ENCODE measurements around the gene BICDL1.

Gene BICDL1

GRCh38 chr12:120055231-120056000 lies 66.4 kb downstream of the BICDL1 start:
- no peak for DNase-seq

- DNase-seq = no peak
Observed at GRCh38 chr12:120056739-120057138, 67.7 kb downstream of the BICDL1 start.

- DNase-seq = no peak
Observed at GRCh38 chr12:120060196-120060595, 71.2 kb downstream of the BICDL1 start.

DNA sequence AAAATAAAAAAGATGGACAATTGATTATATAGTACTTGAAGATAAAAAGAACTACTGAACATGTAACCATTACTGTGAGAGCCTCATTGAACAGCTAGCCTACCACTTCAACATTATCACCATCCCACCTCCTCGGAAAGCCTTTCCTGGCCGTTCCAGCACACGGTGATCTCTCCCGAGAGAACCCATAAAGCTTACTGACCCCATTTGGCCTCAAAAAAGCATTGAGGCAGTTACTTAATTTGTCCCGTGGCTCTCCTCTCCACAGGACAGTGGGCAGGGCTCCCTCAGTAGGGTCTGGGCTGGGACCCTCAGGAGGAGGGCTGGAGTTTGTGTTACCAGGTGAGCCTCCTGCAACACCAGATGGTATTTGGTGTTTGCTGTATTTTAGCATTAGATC lies 71.7 kb downstream of the BICDL1 start:
- no peak for DNase-seq

DNA sequence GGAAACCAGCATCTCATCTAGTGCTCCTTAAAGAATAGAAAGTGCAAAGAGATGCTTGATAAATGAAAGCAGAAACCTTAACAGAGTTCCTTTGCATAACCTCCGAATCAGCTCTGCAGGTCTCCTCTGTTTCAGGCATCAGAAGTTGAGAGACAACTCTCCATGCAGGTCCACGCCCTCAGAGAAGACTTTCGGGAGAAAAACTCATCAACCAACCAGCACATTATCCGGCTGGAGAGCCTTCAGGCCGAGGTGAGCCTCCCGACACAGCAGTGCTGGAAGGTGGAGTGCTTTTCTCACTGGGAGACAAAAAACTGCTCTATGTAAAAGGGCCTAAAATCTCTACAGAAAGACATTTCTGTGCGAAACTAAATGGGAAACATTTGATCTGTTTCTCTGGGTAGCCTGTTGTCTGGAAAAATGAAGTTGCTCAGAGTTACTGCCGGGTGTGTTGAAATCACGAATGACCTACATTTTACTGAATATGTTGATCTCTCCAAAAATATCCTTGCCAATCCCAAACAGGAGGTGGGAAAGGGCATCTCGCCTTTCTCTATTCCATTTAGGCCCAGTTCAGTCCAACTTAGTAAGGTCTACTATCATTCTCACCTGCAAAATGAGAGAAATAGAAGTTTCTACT lies 72.7 kb downstream of the BICDL1 start:
- no peak for DNase-seq

DNA sequence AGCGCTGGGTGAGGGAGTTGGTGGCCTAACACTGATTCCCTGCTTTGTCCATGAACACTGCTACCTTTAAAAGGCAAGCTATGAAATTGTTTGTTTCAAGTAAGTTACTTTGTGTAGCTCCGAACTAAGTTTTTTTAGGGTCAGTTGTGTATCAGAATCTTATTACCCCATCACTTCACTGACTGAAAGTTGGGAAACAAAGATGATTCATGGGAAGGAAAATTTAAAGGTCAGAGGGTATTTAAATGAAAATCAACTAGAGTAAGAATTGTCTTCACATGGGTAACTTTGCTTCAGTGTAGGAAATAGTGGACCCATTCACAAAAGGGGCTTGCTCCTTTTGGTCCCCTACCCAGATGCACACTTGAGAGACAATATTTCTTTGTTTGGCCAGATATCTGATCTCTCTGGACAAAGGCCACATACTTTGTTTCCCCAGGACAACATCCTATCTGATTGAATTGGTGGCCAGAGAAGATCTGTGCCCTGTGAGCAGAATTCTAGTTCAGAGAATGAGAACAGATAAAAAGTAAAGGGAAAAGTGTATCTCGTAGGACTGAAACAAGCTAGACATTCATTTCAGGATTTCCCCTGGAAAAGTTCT lies 74.0 kb downstream of the BICDL1 start:
- DNase-seq = no peak

- no peak for DNase-seq
Observed at GRCh38 chr12:120064054-120064940, 75.3 kb downstream of the BICDL1 start.

DNA sequence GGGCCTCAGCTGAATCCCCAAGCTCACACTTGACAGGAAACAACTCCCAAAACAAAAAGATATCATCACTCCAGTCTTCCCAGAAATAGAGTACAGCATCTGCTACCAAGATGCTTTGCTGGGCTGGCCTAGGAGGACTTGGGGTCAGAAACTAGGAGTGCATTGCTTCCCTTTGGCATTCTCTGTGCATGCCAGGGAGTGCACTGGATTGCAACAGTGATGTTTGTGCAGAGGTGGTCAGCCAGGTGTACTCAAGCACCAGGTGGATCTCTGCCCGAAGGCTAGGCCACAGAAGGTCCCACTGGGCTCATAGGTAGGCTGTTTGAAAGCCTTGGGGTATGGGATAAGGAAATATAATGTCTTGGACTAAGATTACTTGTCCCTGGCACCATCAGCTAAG lies 76.4 kb downstream of the BICDL1 start:
- no peak for DNase-seq

GRCh38 chr12:120066341-120066740 lies 77.3 kb downstream of the BICDL1 start:
- no peak for DNase-seq

GRCh38 chr12:120067084-120067869 lies 78.2 kb downstream of the BICDL1 start:
- DNase-seq = no peak

- no peak for DNase-seq
Observed at GRCh38 chr12:120067901-120068300, 78.9 kb downstream of the BICDL1 start.

DNA sequence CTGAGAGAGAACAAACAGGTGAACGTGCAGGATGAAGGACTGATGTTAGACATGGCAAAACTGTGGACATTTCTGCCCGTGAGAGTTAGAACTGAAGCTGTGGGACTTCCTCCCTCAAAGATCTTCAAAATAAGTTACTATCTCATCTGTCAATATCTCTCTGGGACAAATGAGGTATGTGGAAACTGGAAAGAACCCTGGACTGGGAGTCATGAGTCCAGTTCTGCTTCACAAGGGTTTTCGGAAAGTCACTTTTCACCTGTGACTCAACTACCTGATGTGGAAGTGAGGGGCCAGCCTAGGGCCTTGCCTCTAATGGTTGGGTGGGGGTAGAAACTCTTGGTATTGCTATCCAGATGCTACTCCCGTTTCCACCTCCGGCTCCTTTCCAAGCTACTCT lies 80.2 kb downstream of the BICDL1 start:
- no peak for DNase-seq

- no peak for DNase-seq
Observed at GRCh38 chr12:120071493-120072020, 82.5 kb downstream of the BICDL1 start.

- no peak for DNase-seq
Observed at GRCh38 chr12:120072472-120073249, 83.6 kb downstream of the BICDL1 start.

- DNase-seq = no peak
Observed at GRCh38 chr12:120075034-120075616, 86.1 kb downstream of the BICDL1 start.

- no peak for DNase-seq
Observed at GRCh38 chr12:120076651-120077050, 87.6 kb downstream of the BICDL1 start.

DNA sequence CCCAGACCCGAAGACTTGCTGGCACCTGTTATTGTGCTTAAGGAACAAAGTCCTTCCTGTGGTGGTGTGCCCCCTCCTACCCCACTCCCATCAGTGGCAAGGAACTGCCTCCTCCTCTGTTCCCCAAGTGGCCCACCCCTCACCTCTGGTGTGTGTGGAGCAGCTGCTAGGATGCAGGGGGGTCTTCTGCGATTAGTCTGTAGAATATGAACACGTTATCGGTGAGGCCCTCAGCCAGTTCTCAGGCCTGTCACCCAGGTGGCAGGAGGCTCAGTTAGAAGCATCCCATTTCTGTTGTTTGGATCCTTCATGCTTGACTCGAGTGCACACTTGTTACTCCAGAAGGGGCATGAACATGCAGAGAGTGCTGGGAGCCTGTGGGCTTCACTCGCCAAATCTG lies 88.2 kb downstream of the BICDL1 start:
- no peak for DNase-seq

GRCh38 chr12:120078868-120079267 lies 89.8 kb downstream of the BICDL1 start:
- DNase-seq = no peak

GRCh38 chr12:120079411-120080400 lies 90.7 kb downstream of the BICDL1 start:
- DNase-seq = no peak
